Hepatocyte (in vitro differentiated cells): Measurements from ENCODE around the gene ZGPAT.

Experiments
- EZH2 ChIP-seq: fragments of 200-600 bp; sonication (generic); IDR thresholded peaks from 2 replicates; pipeline ENCODE4 v1.6.1; 2016; ENCODE audit warnings: antibody characterized with exemption, mild to moderate bottlenecking, borderline replicate concordance
- TF ChIP-seq, protein P1 (sequence below): fragments of 200-600 bp; sonication (generic); IDR thresholded peaks from 2 replicates; pipeline ENCODE4 v1.5.1; 2016; ENCODE audit warnings: antibody characterized with exemption, mild to moderate bottlenecking; ENCODE audit not compliant: poor library complexity

DNA sequence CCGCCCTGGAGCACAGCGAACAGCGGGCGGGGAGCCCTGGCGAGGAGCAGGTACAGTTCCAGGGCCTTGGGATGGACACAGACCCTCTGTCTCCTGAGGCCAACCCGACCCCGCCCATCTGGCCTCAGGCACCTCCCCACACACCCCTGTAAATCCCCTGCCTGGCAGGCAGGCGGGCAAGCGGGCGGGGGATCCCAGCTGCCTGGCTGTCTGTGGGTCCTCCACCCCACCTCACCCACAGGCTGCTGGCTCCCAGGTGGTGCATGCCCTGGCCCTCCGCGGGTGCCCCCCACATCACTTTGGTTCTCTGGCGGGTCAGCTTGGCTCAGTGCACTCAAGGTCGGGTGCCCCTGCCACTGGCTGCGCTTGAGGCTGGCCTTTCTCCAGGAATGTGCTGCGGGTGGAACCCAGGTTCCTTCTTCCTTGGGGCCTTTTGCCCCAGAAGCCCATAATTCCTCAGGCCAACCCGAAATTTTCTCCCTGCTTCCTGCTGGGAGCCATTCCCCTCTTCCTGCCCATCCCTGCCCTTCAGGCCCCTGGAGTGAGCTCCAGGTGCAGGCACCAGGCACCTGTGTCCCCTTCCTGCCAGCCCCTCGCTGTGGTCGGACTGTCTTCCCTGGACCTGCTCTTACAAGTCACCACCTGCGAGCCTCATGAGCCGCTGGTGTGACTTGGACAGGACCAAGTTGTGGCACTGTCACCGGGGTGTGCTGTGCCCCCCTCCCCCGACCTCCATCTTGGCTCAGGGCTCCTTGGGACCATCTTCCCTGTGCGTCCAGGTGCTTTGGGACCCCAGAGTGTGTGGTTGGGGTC lies 16.7 kb upstream of the ZGPAT start:
- TF ChIP-seq, protein P1, sequence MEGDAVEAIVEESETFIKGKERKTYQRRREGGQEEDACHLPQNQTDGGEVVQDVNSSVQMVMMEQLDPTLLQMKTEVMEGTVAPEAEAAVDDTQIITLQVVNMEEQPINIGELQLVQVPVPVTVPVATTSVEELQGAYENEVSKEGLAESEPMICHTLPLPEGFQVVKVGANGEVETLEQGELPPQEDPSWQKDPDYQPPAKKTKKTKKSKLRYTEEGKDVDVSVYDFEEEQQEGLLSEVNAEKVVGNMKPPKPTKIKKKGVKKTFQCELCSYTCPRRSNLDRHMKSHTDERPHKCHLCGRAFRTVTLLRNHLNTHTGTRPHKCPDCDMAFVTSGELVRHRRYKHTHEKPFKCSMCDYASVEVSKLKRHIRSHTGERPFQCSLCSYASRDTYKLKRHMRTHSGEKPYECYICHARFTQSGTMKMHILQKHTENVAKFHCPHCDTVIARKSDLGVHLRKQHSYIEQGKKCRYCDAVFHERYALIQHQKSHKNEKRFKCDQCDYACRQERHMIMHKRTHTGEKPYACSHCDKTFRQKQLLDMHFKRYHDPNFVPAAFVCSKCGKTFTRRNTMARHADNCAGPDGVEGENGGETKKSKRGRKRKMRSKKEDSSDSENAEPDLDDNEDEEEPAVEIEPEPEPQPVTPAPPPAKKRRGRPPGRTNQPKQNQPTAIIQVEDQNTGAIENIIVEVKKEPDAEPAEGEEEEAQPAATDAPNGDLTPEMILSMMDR: no peak
- no peak for TF ChIP-seq EZH2
